Renal cortex interstitium (tissue), 15 donors: ENCODE results near the gene HECTD1. TPM values are rescaled to one million over a fixed set of nuclear protein-coding genes. Genes with fewer than 3 reads are reported as not detected.
"Not testable (repeated sequence)": the region's sequence is repeated elsewhere in the genome, so short reads cannot be mapped to it uniquely, and the experiment has no call there.

Experiments
- DNase-seq, 11 donors: peaks; one replicate each; pipeline ENCODE4 v3.0.0-alpha.2; 2013; ENCODE audit warnings: low read depth in 9 of 11, low spot score in 4 of 11; ENCODE audit errors: extremely low read depth in 1 of 11
- long read RNA-seq, 16 experiments: transcript quantifications; one replicate each; lab custom pipeline, GENCODE V29; 2026
- polyA plus RNA-seq, 3 donors: library from polyadenylated mRNA; unstranded; fragments of 120-200 nt; gene quantifications; one replicate each; pipeline ENCODE4 v1.2.1, GENCODE V29; 2013; ENCODE audit not compliant: insufficient read length in 3 of 3

Gene HECTD1
- 100 to 1,000 TPM; 165 to 195 (median 170) TPM for polyA plus RNA-seq
- long read RNA-seq, donor 1 = 0 reads
- long read RNA-seq, donor 2, partial matches to known transcripts = 0 of 4 reads
- long read RNA-seq, donor 2, other reads (novel, unspliced or antisense) = 0 of 4 reads
- long read RNA-seq, donor 3, full-length matches to known transcripts = 7 of 7 reads
- long read RNA-seq, donor 3, partial matches to known transcripts = 0 of 7 reads
- long read RNA-seq, donor 3, other reads (novel, unspliced or antisense) = 0 of 7 reads
- long read RNA-seq, donor 4, full-length matches to known transcripts = 5 of 5 reads
- long read RNA-seq, donor 4, partial matches to known transcripts = 0 of 5 reads
- long read RNA-seq, donor 4, other reads (novel, unspliced or antisense) = 0 of 5 reads
- long read RNA-seq, donor 5 = 0 reads
- long read RNA-seq, donor 6, partial matches to known transcripts = 10 of 12 reads
- long read RNA-seq, donor 6, other reads (novel, unspliced or antisense) = 0 of 12 reads
- long read RNA-seq, donor 7, partial matches to known transcripts = 5 of 10 reads
- long read RNA-seq, donor 7, other reads (novel, unspliced or antisense) = 0 of 10 reads
- long read RNA-seq, donor 8 = 0 reads
- long read RNA-seq, donor 9, partial matches to known transcripts = 0 of 3 reads
- long read RNA-seq, donor 9, other reads (novel, unspliced or antisense) = 0 of 3 reads
- long read RNA-seq, donor 10, partial matches to known transcripts = 0 of 5 reads
- long read RNA-seq, donor 10, other reads (novel, unspliced or antisense) = 0 of 5 reads
- long read RNA-seq, donor 11, partial matches to known transcripts = 13 of 14 reads
- long read RNA-seq, donor 11, other reads (novel, unspliced or antisense) = 0 of 14 reads
- long read RNA-seq, donor 12, partial matches to known transcripts = 0 of 1 reads
- long read RNA-seq, donor 12, other reads (novel, unspliced or antisense) = 0 of 1 reads
- long read RNA-seq, donor 13 = 0 reads
- long read RNA-seq, donor 14, partial matches to known transcripts = 0 of 2 reads
- long read RNA-seq, donor 14, other reads (novel, unspliced or antisense) = 0 of 2 reads
- long read RNA-seq, donor 15, partial matches to known transcripts = 0 of 2 reads
- long read RNA-seq, donor 15, other reads (novel, unspliced or antisense) = 0 of 2 reads
- long read RNA-seq, donor 16, full-length matches to known transcripts = 18 of 52 reads
- long read RNA-seq, donor 16, partial matches to known transcripts = 34 of 52 reads
- long read RNA-seq, donor 16, other reads (novel, unspliced or antisense) = 0 of 52 reads

- peak; percentile 74 to 90 (median 84) for DNase-seq
Observed at GRCh38 chr14:31207755-31208545, at the start of gene HECTD1. Gene HECTD1 (minus strand): TSS chr14:31207793. CDS start chr14:31205936, 1,857 bp downstream.

GRCh38 chr14:31257244-31257553 lies 49.6 kb upstream of the HECTD1 start:
- DNase-seq = no peak

- no peak for DNase-seq
Observed at GRCh38 chr14:31256534-31257243, 49.1 kb upstream of the HECTD1 start.

GRCh38 chr14:31255918-31256317 lies 48.3 kb upstream of the HECTD1 start:
- DNase-seq = not testable (repeated sequence)

- DNase-seq = no peak
Observed at GRCh38 chr14:31255286-31255685, 47.7 kb upstream of the HECTD1 start.

- no peak for DNase-seq
Observed at GRCh38 chr14:31253746-31254471, 46.3 kb upstream of the HECTD1 start.

- DNase-seq = no peak
Observed at GRCh38 chr14:31252865-31253264, 45.3 kb upstream of the HECTD1 start.

GRCh38 chr14:31251028-31251958 lies 43.7 kb upstream of the HECTD1 start:
- DNase-seq = no peak

GRCh38 chr14:31244626-31245025 lies 37.0 kb upstream of the HECTD1 start:
- DNase-seq = no peak

- no peak for DNase-seq
Observed at GRCh38 chr14:31243860-31244259, 36.3 kb upstream of the HECTD1 start.

- not testable (repeated sequence) for DNase-seq
Observed at GRCh38 chr14:31242161-31242940, 34.8 kb upstream of the HECTD1 start.

GRCh38 chr14:31241450-31242114 lies 34.0 kb upstream of the HECTD1 start:
- DNase-seq = no peak

GRCh38 chr14:31239741-31240140 lies 32.1 kb upstream of the HECTD1 start:
- no peak for DNase-seq

GRCh38 chr14:31235462-31235861 lies 27.9 kb upstream of the HECTD1 start:
- DNase-seq = no peak

GRCh38 chr14:31232081-31232480 lies 24.5 kb upstream of the HECTD1 start:
- no peak for DNase-seq
